ENCODE data around the gene CREB1. TPM values are rescaled to one million over a fixed set of nuclear protein-coding genes. Genes with fewer than 3 reads are reported as not detected.

Gene CREB1
- total RNA-seq, 4 donors from 2014 or later, result 33.9 to 44.3 (median 37.1) TPM

DNA sequence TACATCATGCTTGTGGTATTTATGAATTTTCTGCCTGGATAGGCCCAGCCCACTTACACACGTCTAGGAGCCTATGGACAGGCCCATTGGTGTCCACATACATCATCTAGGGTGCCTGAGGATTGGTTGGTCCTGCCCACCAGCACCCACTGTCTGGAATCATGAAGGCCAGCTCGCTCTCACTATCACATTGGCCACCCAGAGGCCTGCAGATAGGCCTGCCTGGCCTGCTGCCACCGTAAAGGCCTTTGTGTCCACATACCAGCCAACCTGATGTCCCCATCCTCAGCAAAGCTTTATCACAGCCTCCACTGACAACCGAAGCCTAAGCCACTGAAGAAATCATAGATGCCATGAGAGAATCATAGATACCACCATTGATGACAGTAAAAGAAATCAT is 55.2 kb downstream of the CREB1 start:
- H3K36me3 ChIP-seq, result peaks cover 0 to 89% (median 15%) of the 10 kb centered on the region in 3 donors
- no peak for DNase-seq
- no peaks in the 10 kb centered on the region for H3K9me3 ChIP-seq
- no peak overlapping the region for H3K4me3 ChIP-seq
- TF ChIP-seq, protein P1, sequence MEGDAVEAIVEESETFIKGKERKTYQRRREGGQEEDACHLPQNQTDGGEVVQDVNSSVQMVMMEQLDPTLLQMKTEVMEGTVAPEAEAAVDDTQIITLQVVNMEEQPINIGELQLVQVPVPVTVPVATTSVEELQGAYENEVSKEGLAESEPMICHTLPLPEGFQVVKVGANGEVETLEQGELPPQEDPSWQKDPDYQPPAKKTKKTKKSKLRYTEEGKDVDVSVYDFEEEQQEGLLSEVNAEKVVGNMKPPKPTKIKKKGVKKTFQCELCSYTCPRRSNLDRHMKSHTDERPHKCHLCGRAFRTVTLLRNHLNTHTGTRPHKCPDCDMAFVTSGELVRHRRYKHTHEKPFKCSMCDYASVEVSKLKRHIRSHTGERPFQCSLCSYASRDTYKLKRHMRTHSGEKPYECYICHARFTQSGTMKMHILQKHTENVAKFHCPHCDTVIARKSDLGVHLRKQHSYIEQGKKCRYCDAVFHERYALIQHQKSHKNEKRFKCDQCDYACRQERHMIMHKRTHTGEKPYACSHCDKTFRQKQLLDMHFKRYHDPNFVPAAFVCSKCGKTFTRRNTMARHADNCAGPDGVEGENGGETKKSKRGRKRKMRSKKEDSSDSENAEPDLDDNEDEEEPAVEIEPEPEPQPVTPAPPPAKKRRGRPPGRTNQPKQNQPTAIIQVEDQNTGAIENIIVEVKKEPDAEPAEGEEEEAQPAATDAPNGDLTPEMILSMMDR (IDR thresholded peaks at IDR 0.05), result no peak
- TF ChIP-seq POLR2A (IDR thresholded peaks at IDR 0.05), result no peak
- no peak overlapping the region for H3K27ac ChIP-seq
- no peaks in the 10 kb centered on the region for H3K4me1 ChIP-seq
- 94 to 100% methylated on average over 4 of the region's 4 CpGs for WGBS, 2 donors
- no peaks in the 10 kb centered on the region for H3K27me3 ChIP-seq
- intact Hi-C loops (cut with DNase I), result no loop called here

DNA sequence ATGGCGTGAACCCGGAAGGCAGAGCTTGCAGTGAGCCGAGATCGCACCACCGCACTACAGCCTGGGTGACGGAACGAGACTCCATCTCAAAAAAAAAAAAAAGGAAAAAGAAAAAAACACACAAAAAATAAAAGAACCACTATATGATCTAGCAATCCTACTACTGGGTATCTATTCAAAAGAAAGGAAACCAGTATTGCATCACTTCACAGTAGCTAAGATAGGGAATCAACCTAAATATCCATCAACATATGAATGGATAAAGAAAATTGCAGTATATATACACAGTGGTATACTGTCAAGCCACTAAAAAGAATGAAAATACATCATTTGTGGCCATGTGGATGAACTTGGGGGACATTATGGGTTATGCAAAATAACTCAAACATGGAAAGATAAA is 57.5 kb downstream of the CREB1 start:
- no peak for DNase-seq
- peaks cover 3 to 89% (median 15%) of the 10 kb centered on the region in 3 donors for H3K36me3 ChIP-seq
- WGBS, 2 donors, result 95 to 96% methylated on average over 5 to 7 of the region's 7 CpGs

DNA sequence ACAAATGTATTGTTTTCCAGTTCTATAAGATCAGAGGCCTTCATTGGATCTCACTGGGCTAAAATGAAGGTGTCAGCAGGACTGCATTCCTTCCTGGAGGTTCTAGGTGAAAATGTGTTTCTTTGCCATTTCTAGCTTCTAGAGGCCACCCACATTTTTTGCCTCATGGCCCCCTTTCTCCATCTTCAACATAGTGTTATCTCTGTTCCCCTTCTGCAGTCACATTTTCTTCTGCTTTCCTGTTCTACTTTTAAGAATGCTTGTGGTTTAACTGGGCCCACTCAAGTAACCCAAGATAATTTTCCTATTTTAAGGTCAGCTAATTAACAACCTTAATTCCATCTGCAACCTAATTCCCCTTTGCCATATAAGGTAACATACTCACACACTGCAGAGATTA is 59.4 kb downstream of the CREB1 start:
- H3K27ac ChIP-seq, result no peak overlapping the region
- no peaks in the 10 kb centered on the region for H3K27me3 ChIP-seq
- peaks cover 0 to 17% (median 0%) of the 10 kb centered on the region in 3 donors for H3K9me3 ChIP-seq
- H3K4me1 ChIP-seq, result no peaks in the 10 kb centered on the region
- no peak overlapping the region for H3K4me3 ChIP-seq
- no peak for TF ChIP-seq POLR2A (IDR thresholded peaks at IDR 0.05)
- TF ChIP-seq, protein P1 (IDR thresholded peaks at IDR 0.05), result no peak
- intact Hi-C loops (cut with DNase I), result no loop called here
- DNase-seq, result no peak
- peaks cover 3 to 87% (median 15%) of the 10 kb centered on the region in 3 donors for H3K36me3 ChIP-seq

More for the DNA sequence above, 57.5 kb downstream of the CREB1 start:
- TF ChIP-seq, protein P1 (IDR thresholded peaks at IDR 0.05), result no peak
- no peak for TF ChIP-seq POLR2A (IDR thresholded peaks at IDR 0.05)
- no peaks in the 10 kb centered on the region for H3K27me3 ChIP-seq
- H3K27ac ChIP-seq, result no peak overlapping the region
- intact Hi-C loops (cut with DNase I), result no loop called here
- H3K9me3 ChIP-seq, result peaks cover 0 to 12% (median 0%) of the 10 kb centered on the region in 3 donors
- no peak overlapping the region for H3K4me3 ChIP-seq
- H3K4me1 ChIP-seq, result no peaks in the 10 kb centered on the region

DNA sequence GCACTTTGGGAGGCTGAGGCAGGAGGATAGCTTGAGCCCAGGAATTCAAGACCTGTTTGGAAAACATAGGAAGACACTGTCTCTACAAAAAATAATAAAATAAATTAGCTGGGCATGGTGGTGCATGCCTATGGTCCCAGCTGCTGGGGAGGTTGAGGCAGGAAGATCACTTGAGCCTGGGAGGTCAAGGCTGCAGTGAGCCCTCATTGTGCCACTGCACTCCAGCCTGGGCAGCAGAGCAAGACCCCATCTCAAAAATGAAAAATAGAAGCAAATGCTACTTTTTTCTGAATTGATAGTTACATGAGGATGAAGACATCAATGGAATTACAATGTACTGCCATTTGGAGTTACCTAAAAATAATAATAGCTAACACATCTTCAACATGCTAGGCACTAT is 63.5 kb downstream of the CREB1 start:
- no peak for TF ChIP-seq POLR2A (IDR thresholded peaks at IDR 0.05)
- TF ChIP-seq, protein P1 (IDR thresholded peaks at IDR 0.05), result no peak
- Histone ChIP-seq H3K4me3 (no peak overlapping the region), H3K9me3 (peaks cover 0 to 17% (median 0%) of the 10 kb centered on the region in 3 donors), H3K4me1 (no peaks in the 10 kb centered on the region), H3K36me3 (peaks cover 3 to 96% (median 9%) of the 10 kb centered on the region in 3 donors), H3K27ac (no peak overlapping the region), H3K27me3 (no peaks in the 10 kb centered on the region)
- no peak for DNase-seq
- intact Hi-C loops (cut with DNase I), result no loop called here

DNA sequence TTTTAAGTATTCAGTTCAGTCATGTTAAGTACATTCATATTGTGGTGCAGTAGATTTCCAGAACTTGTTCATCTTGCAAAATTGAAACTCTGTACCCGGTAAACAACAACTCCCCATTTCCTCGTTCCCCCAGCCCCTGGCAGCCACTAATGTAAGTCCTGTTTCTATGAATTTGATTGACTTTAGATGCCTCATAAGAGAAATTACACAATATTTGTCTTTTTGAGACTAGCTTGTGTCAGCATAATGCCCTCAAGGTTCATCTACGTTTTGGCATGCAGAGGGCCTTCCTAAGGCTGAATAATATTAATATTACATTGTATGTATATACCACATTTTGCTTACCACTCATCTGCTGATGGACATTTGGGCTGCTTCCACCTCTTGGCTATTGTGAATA is 64.5 kb downstream of the CREB1 start:
- Histone ChIP-seq H3K4me1 (no peaks in the 10 kb centered on the region), H3K4me3 (no peak overlapping the region), H3K9me3 (peaks cover 0 to 17% (median 0%) of the 10 kb centered on the region in 3 donors), H3K36me3 (peaks cover 3 to 91% (median 9%) of the 10 kb centered on the region in 3 donors), H3K27ac (no peak overlapping the region), H3K27me3 (no peaks in the 10 kb centered on the region)
- DNase-seq, result no peak
- 34 to 44% methylated on average over 3 of the region's 3 CpGs for WGBS, 2 donors
- TF ChIP-seq, protein P1 (IDR thresholded peaks at IDR 0.05), result no peak
- TF ChIP-seq POLR2A (IDR thresholded peaks at IDR 0.05), result no peak
- intact Hi-C loops (cut with DNase I), result no loop called here
